NB4 (cell line): ENCODE measurements around the gene PTRH1.

Experiments
- MAX ChIP-seq: IDR thresholded peaks from 2 replicates; pipeline ENCODE4 v1.6.1; 2011; ENCODE audit warnings: low read depth, low read length
- MYC ChIP-seq: IDR thresholded peaks from 2 replicates; pipeline ENCODE4 v1.6.1; 2011; ENCODE audit warnings: low read depth, low read length
- POLR2A ChIP-seq: IDR thresholded peaks from 2 replicates; pipeline ENCODE4 v1.6.1; 2011; ENCODE audit warnings: mild to moderate bottlenecking; ENCODE audit not compliant: insufficient read length; ENCODE audit errors: extremely low read depth
- TF ChIP-seq, protein P1 (sequence below): IDR thresholded peaks from one replicate; pipeline ENCODE4 v1.5.1; 2012; ENCODE audit warnings: low read depth, low read length

- TF ChIP-seq, protein P1, sequence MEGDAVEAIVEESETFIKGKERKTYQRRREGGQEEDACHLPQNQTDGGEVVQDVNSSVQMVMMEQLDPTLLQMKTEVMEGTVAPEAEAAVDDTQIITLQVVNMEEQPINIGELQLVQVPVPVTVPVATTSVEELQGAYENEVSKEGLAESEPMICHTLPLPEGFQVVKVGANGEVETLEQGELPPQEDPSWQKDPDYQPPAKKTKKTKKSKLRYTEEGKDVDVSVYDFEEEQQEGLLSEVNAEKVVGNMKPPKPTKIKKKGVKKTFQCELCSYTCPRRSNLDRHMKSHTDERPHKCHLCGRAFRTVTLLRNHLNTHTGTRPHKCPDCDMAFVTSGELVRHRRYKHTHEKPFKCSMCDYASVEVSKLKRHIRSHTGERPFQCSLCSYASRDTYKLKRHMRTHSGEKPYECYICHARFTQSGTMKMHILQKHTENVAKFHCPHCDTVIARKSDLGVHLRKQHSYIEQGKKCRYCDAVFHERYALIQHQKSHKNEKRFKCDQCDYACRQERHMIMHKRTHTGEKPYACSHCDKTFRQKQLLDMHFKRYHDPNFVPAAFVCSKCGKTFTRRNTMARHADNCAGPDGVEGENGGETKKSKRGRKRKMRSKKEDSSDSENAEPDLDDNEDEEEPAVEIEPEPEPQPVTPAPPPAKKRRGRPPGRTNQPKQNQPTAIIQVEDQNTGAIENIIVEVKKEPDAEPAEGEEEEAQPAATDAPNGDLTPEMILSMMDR, result no peak
- TF ChIP-seq POLR2A, result no peak
- no peak for TF ChIP-seq MAX
- no peak for TF ChIP-seq MYC
Measured at GRCh38 chr9:127703289-127703946, 12.0 kb downstream of the PTRH1 start.
